IMR-90 (cell line): ENCODE measurements around the gene LGALS3. TPM values are rescaled to one million over a fixed set of nuclear protein-coding genes. Genes with fewer than 3 reads are reported as not detected.
A peak's percentile ranks its signal among the peaks of the same experiment; 100 is the strongest.

Experiments used
- ATAC-seq: fragments of 200-7000 bp; cut with Tn5 transposase; 2 replicates; pipeline ENCODE4 v1.9.1; 2020; ENCODE audit warnings: low read depth, mild to moderate bottlenecking, moderate library complexity
- BruUV-seq: library from RNA; stranded (reverse); fragments of 400-500 nt; replicated peaks from 2 replicates; lab custom pipeline; 2021; lab: Mats Ljungman, UMichigan
- CTCF ChIA-PET: fragments of 300-600 bp; formaldehyde crosslinking; extraction: SDS; loops from one replicate; lab custom pipeline; 2021; ENCODE audit warnings: antibody characterized with exemption; lab: Yijun Ruan, JAX
- POLR2A ChIA-PET: fragments of 300-600 bp; sonication (Branson Sonifier 250); formaldehyde crosslinking; loops from one replicate; lab custom pipeline; 2022; ENCODE audit warnings: antibody characterized with exemption; ENCODE audit not compliant: unreplicated experiment; lab: Charles Lee
- DNase-seq: peaks from one replicate; pipeline ENCODE4 v3.0.0; 2013
- H2AFZ ChIP-seq: replicated peaks from 2 replicates; pipeline ENCODE3; 2013; ENCODE audit warnings: low read length, mild to moderate bottlenecking; ENCODE audit not compliant: poor library complexity
- H2AK5ac ChIP-seq: 2 replicates; pipeline ENCODE4 v1.6.1; 2013; ENCODE audit warnings: low read depth, low read length, inconsistent platforms
- H2AK9ac ChIP-seq: replicated peaks from 2 replicates; pipeline ENCODE3; 2013; ENCODE audit warnings: mild to moderate bottlenecking, low read depth, low read length, moderate library complexity; ENCODE audit not compliant: poor library complexity
- H2BK120ac ChIP-seq: 2 replicates; pipeline ENCODE4 v1.6.1; 2013; ENCODE audit warnings: low read depth, low read length, inconsistent platforms
- H2BK15ac ChIP-seq: 3 replicates; pipeline ENCODE4 v1.6.1; 2013; ENCODE audit warnings: low read depth, low read length, inconsistent platforms
- H2BK20ac ChIP-seq: 2 replicates; pipeline ENCODE4 v1.6.1; 2013; ENCODE audit warnings: low read depth, mild to moderate bottlenecking, inconsistent platforms, low read length, moderate library complexity
- H2BK5ac ChIP-seq: 2 replicates; pipeline ENCODE4 v1.6.1; 2013; ENCODE audit warnings: mild to moderate bottlenecking, low read depth, low read length, inconsistent platforms; ENCODE audit not compliant: poor library complexity, severe bottlenecking
- H3K14ac ChIP-seq: replicated peaks from 2 replicates; pipeline ENCODE4 v1.6.1; 2013; ENCODE audit warnings: low read depth, low read length, inconsistent platforms
- H3K18ac ChIP-seq: 2 replicates; pipeline ENCODE4 v1.6.1; 2013; ENCODE audit warnings: low read depth, low read length, control low read depth
- H3K23ac ChIP-seq: 2 replicates; pipeline ENCODE4 v1.6.1; 2013; ENCODE audit warnings: low read depth, low read length, inconsistent platforms
- H3K27ac ChIP-seq: 2 replicates; pipeline ENCODE4 v1.5.1; 2013; ENCODE audit warnings: mild to moderate bottlenecking, control low read depth, low read length; ENCODE audit not compliant: insufficient read depth
- H3K27me3 ChIP-seq: 2 replicates; pipeline ENCODE4 v1.6.1; 2013; ENCODE audit warnings: low read length; ENCODE audit not compliant: control insufficient read depth, insufficient read depth
- H3K36me3 ChIP-seq: 2 replicates; pipeline ENCODE4 v1.6.1; 2013; ENCODE audit warnings: low read length, mixed read lengths; ENCODE audit not compliant: control insufficient read depth, insufficient read depth
- H3K4ac ChIP-seq: 2 replicates; pipeline ENCODE4 v1.6.1; 2013; ENCODE audit warnings: low read depth, low read length, inconsistent platforms
- H3K4me1 ChIP-seq: 2 replicates; pipeline ENCODE4 v1.6.1; 2013; ENCODE audit warnings: low read length, mixed read lengths; ENCODE audit not compliant: control insufficient read depth, insufficient read depth
- H3K4me2 ChIP-seq: 2 replicates; pipeline ENCODE4 v1.6.1; 2013; ENCODE audit warnings: low read depth, mild to moderate bottlenecking, control low read depth, low read length, moderate library complexity
- H3K4me3 ChIP-seq: 2 replicates; pipeline ENCODE4 v1.5.1; 2013; ENCODE audit warnings: low read depth, mild to moderate bottlenecking, control low read depth, low read length, moderate library complexity; ENCODE audit not compliant: insufficient read depth
- H3K56ac ChIP-seq: 2 replicates; pipeline ENCODE4 v1.6.1; 2013; ENCODE audit warnings: low read length, inconsistent platforms; ENCODE audit not compliant: insufficient read depth; ENCODE audit errors: extremely low read depth
- H3K79me1 ChIP-seq, 2 experiments: 2 replicates each; pipeline ENCODE4 v1.6.1; 2013; ENCODE audit warnings: low read length in 2 of 2, inconsistent platforms in 1 of 2, low read depth in 1 of 2
- H3K9ac ChIP-seq: 2 replicates; pipeline ENCODE4 v1.6.1; 2013; ENCODE audit warnings: low read depth, low read length, control low read depth
- H3K9me1 ChIP-seq: 2 replicates; pipeline ENCODE4 v1.6.1; 2013; ENCODE audit warnings: low read length, inconsistent platforms; ENCODE audit not compliant: insufficient read depth
- H3K9me3 ChIP-seq: 2 replicates; pipeline ENCODE4 v1.6.1; 2013; ENCODE audit warnings: low read length; ENCODE audit not compliant: control insufficient read depth, insufficient read depth
- H4K20me1 ChIP-seq: 2 replicates; pipeline ENCODE4 v1.6.1; 2013; ENCODE audit warnings: low read length, inconsistent platforms; ENCODE audit not compliant: insufficient read depth
- H4K5ac ChIP-seq: 2 replicates; pipeline ENCODE4 v1.6.1; 2013; ENCODE audit warnings: mild to moderate bottlenecking, low read depth, low read length, control low read depth
- H4K8ac ChIP-seq, 2 experiments: 2 replicates each; pipeline ENCODE4 v1.6.1; 2013; ENCODE audit warnings: low read depth in 2 of 2, low read length in 2 of 2, control low read depth in 1 of 2, inconsistent platforms in 1 of 2
- H4K91ac ChIP-seq: 2 replicates; pipeline ENCODE4 v1.6.1; 2013; ENCODE audit warnings: low read depth, low read length, inconsistent platforms; ENCODE audit not compliant: insufficient read depth
- BHLHE40 ChIP-seq: fragments of 150-350 bp; IDR thresholded peaks from 2 replicates; pipeline ENCODE4 v1.6.1; 2016; ENCODE audit warnings: mild to moderate bottlenecking, low read depth, low read length
- CEBPB ChIP-seq: IDR thresholded peaks from 2 replicates; pipeline ENCODE4 v1.6.1; 2012; ENCODE audit warnings: low read depth, low read length, improper control_type of control experiment
- CHD1 ChIP-seq: IDR thresholded peaks from 2 replicates; pipeline ENCODE4 v1.6.1; 2012; ENCODE audit warnings: low read depth, low read length, improper control_type of control experiment
- FOS ChIP-seq: fragments of 150-350 bp; IDR thresholded peaks from 2 replicates; pipeline ENCODE4 v1.6.1; 2016; ENCODE audit warnings: low read depth, low read length
- MAFK ChIP-seq: IDR thresholded peaks from 2 replicates; pipeline ENCODE4 v1.6.1; 2012; ENCODE audit warnings: low read depth, low read length, improper control_type of control experiment
- MAZ ChIP-seq: IDR thresholded peaks from 2 replicates; pipeline ENCODE4 v1.6.1; 2012; ENCODE audit warnings: low read depth, mild to moderate bottlenecking, low read length, improper control_type of control experiment, moderate library complexity, borderline replicate concordance
- MXI1 ChIP-seq: IDR thresholded peaks from 2 replicates; pipeline ENCODE4 v1.6.1; 2012; ENCODE audit warnings: low read depth, mild to moderate bottlenecking, low read length, moderate library complexity, borderline replicate concordance
- NFE2L2 ChIP-seq: fragments of 150-350 bp; IDR thresholded peaks from 2 replicates; pipeline ENCODE4 v1.6.1; 2016; ENCODE audit warnings: low read depth, mild to moderate bottlenecking, low read length
- POLR2A ChIP-seq: IDR thresholded peaks from 2 replicates; pipeline ENCODE4 v1.6.1; 2012; ENCODE audit warnings: mild to moderate bottlenecking, low read depth, low read length
- RAD21 ChIP-seq: IDR thresholded peaks from 2 replicates; pipeline ENCODE4 v1.6.1; 2012; ENCODE audit warnings: low read length, improper control_type of control experiment
- RCOR1 ChIP-seq: IDR thresholded peaks from 2 replicates; pipeline ENCODE4 v1.6.1; 2012; ENCODE audit warnings: mild to moderate bottlenecking, low read length, improper control_type of control experiment; ENCODE audit not compliant: insufficient replicate concordance
- RFX5 ChIP-seq: IDR thresholded peaks from 2 replicates; pipeline ENCODE4 v1.8.0; 2012; ENCODE audit warnings: low read depth, mild to moderate bottlenecking, low read length, moderate library complexity
- SMC3 ChIP-seq: fragments of 150-350 bp; IDR thresholded peaks from 2 replicates; pipeline ENCODE4 v1.6.1; 2016; ENCODE audit warnings: low read depth, mild to moderate bottlenecking, antibody characterized with exemption, low read length, moderate library complexity
- WGBS, 2 experiments: methylation state at CpG; one replicate each; pipeline versions ENCODE4 v1.1.5 to v1.1.7; 2013; ENCODE audit warnings: missing lambda C conversion rate in 2 of 2; ENCODE audit not compliant: insufficient read length in 1 of 2; ENCODE audit errors: extremely low coverage in 2 of 2; 5-methylcytosine and 5-hydroxymethylcytosine counted together
- dilution Hi-C: fragments of 300-500 bp; cut with HindIII; formaldehyde crosslinking; loops from one replicate; pipeline ENCODE4 v1.14.3; 2018; ENCODE audit warnings: low sequenced_read_pairs; ENCODE audit not compliant: unreplicated experiment
- in situ Hi-C: fragments of 300-500 bp; cut with MboI; formaldehyde crosslinking; loops from 3 replicates; pipeline ENCODE4 v1.14.3; 2019; ENCODE audit warnings: low sequenced_read_pairs, inconsistent platforms, mixed read lengths
- intact Hi-C: fragments of 100-400 bp; cut with micrococcal nuclease; formaldehyde crosslinking; loops from 2 replicates; pipeline ENCODE4 v1.10.0; 2022
- polyA plus RNA-seq, 3 experiments: library from polyadenylated mRNA; depleted of rRNA; stranded (reverse); fragments of >200 nt; gene quantifications; 2 replicates each; pipeline ENCODE4 v1.2.3, GENCODE V29; 2012; ENCODE audit warnings: low replicate concordance in 1 of 3
- total RNA-seq: library from RNA; depleted of rRNA; stranded (reverse); fragments of >200 nt; gene quantifications from 2 replicates; pipeline ENCODE4 v1.2.3, GENCODE V29; 2012
- TF ChIP-seq, protein P1 (sequence below): fragments of 150-350 bp; IDR thresholded peaks from 2 replicates; pipeline ENCODE4 v1.6.1; 2017; ENCODE audit warnings: mild to moderate bottlenecking, antibody characterized with exemption, low read length, low read depth
- TF ChIP-seq, protein P2 (sequence below): fragments of 150-350 bp; IDR thresholded peaks from 2 replicates; pipeline ENCODE4 v1.6.1; 2016; ENCODE audit warnings: low read depth, mild to moderate bottlenecking, low read length, moderate library complexity, borderline replicate concordance

The LGALS3 gene
- total and polyA plus RNA-seq, 2 of the 4 experiments (the other 2 are of a cell fraction) = 84.4 to 171 TPM

DNA sequence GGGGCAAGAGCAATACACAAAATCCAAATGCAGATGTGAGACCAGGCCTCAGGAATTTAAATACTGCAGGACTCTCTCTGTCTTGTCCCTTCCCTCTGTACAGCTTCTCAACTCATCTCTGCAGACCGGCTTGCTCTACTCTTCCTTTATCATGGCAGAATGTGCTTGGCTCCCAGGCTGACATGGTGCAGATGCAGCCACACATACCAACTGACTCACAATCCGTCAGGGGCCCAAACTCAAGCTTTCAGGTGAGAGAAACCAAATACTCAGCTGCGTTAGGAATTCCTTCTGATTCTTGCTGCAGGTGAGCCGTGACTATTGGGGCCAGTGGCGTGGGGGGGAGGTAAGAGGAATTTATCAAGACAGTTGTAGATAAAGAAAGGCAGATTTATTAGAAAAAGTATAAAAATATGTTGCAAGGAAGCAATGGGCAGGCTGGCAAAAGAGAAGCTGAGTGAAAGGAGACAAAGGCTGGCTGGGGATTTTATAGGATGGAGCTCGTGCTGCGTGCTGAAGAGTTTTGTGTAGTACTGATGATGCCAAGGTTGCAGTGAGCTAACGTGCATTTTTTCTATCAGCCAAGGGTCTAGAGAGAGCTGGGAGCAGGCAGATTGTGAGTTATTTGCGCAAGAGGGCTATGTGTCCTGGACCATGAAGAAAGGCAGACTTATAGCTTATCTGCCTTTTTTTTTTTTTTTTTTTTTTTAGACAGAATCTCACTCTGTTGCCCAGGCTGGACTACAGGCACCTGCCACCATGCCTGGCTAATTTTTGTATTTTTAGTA lies 5.0 kb upstream of the LGALS3 start:
- ChIA-PET POLR2A (interaction anchor here (0.5 kb wide), 1 partner anchor 11 kb away, joined by 10 read pairs; no protein-coding TSS in a partner anchor), CTCF (no interaction called here)
- Histone ChIP-seq H3K36me3 (no peaks in the 10 kb centered on the region), H2BK20ac (no peak overlapping the region; the same call in 1 of the 2 replicates), H3K18ac (no peak overlapping the region), H2BK15ac (no peak overlapping the region; the same call in 2 of the 3 replicates), H2BK120ac (no peak overlapping the region), H2AK5ac (0 out of 2 replicates have a peak overlapping the region, but pooled peaks have one; percentile 15), H3K79me1 (no peaks in the 10 kb centered on the region), H2AFZ (peak overlapping the region; percentile 29), H2BK5ac (no peak overlapping the region), H2AK9ac (no peak overlapping the region), H4K5ac (no peak overlapping the region), H4K8ac (no peak overlapping the region), H3K9me1 (peaks cover 5% of the 10 kb centered on the region), H4K91ac (no peak overlapping the region), H3K4me1 (peaks cover 16% of the 10 kb centered on the region), H3K4ac (peak overlapping the region; percentile 36; the same call in 1 of the 2 replicates), H3K23ac (no peak overlapping the region), H3K14ac (peak overlapping the region; percentile 24; the same call in 1 of the 2 replicates), H3K9ac (no peak overlapping the region), H3K4me2 (no peak overlapping the region), H4K20me1 (no peaks in the 10 kb centered on the region), H3K27me3 (no peaks in the 10 kb centered on the region), H3K27ac (no peak overlapping the region), H3K9me3 (no peaks in the 10 kb centered on the region), H3K56ac (no peak overlapping the region), H3K4me3 (no peak overlapping the region)
- 91% methylated on average over 3 of the region's 9 CpGs; no CpG with 5 or more reads in 1 of the 2 experiments for WGBS, 2 experiments
- intact Hi-C loops (loop anchor here (2.0 kb wide), 1 partner anchor 21 kb away; no protein-coding TSS in a partner anchor), in situ Hi-C loops (no loop called here), dilution Hi-C loops (no loop called here)
- DNase-seq = no peak
- no peak for ATAC-seq
- no TSS peak for BruUV-seq
- TF ChIP-seq RAD21 (no peak), POLR2A (no peak), MAZ (no peak), RCOR1 (no peak), FOS (no peak), NFE2L2 (no peak), SMC3 (no peak), MXI1 (no peak), BHLHE40 (no peak), MAFK (no peak), CEBPB (no peak), CHD1 (no peak), RFX5 (no peak)
- TF ChIP-seq, protein P1, sequence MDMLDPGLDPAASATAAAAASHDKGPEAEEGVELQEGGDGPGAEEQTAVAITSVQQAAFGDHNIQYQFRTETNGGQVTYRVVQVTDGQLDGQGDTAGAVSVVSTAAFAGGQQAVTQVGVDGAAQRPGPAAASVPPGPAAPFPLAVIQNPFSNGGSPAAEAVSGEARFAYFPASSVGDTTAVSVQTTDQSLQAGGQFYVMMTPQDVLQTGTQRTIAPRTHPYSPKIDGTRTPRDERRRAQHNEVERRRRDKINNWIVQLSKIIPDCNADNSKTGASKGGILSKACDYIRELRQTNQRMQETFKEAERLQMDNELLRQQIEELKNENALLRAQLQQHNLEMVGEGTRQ = no peak
- TF ChIP-seq, protein P2, sequence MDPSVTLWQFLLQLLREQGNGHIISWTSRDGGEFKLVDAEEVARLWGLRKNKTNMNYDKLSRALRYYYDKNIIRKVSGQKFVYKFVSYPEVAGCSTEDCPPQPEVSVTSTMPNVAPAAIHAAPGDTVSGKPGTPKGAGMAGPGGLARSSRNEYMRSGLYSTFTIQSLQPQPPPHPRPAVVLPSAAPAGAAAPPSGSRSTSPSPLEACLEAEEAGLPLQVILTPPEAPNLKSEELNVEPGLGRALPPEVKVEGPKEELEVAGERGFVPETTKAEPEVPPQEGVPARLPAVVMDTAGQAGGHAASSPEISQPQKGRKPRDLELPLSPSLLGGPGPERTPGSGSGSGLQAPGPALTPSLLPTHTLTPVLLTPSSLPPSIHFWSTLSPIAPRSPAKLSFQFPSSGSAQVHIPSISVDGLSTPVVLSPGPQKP = no peak
